Sigmoid colon (tissue), 4 donors: ENCODE data around the gene C11orf42.

Experiments used
- EP300 ChIP-seq, 4 donors: sonication (generic); formaldehyde crosslinking; IDR thresholded peaks; one replicate each; pipeline ENCODE4 v1.6.1; 2017; ENCODE audit warnings: antibody characterized with exemption in 4 of 4
- POLR2A ChIP-seq, 2 donors: fragments of 450-650 bp; IDR thresholded peaks; one replicate each; pipeline ENCODE4 v1.6.1; 2016; ENCODE audit warnings: antibody characterized with exemption in 2 of 2, mild to moderate bottlenecking in 2 of 2, moderate library complexity in 2 of 2
- POLR2AphosphoS5 ChIP-seq, 4 donors: sonication (generic); formaldehyde crosslinking; IDR thresholded peaks; one replicate each; pipeline ENCODE4 v1.6.1; 2017; ENCODE audit warnings: antibody characterized with exemption in 4 of 4
- TF ChIP-seq, protein P1 (sequence below), 4 experiments: fragments of 450-650 bp in 3 of 4; fragments of 200-600 bp in 1 of 4; IDR thresholded peaks; one replicate each; pipeline ENCODE4 v1.5.1; 2016 to 2019; ENCODE audit warnings: antibody characterized with exemption in 4 of 4, mild to moderate bottlenecking in 3 of 4, moderate library complexity in 2 of 4

DNA sequence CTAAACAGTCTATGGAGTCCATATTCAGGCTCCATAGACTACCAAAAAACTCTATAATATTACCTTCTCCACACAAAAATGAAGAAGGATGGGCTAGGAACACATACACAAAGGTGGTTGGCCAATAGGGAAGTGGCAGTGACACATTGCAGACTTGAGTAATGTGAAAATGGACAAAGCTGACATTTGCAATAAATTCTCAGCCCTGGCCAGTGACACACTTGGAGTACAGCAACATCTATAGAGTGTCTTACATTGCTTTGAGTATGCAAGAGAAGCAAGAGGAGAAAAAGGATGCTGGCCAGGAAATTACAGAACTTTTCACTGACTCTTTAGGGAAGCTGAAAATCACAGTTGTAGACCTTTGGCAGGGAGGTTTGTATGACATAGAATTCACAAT lies 13.6 kb upstream of the C11orf42 start:
- no peak for TF ChIP-seq POLR2AphosphoS5 (IDR thresholded peaks at IDR 0.05)
- TF ChIP-seq POLR2A (IDR thresholded peaks at IDR 0.05) = no peak
- TF ChIP-seq, protein P1, sequence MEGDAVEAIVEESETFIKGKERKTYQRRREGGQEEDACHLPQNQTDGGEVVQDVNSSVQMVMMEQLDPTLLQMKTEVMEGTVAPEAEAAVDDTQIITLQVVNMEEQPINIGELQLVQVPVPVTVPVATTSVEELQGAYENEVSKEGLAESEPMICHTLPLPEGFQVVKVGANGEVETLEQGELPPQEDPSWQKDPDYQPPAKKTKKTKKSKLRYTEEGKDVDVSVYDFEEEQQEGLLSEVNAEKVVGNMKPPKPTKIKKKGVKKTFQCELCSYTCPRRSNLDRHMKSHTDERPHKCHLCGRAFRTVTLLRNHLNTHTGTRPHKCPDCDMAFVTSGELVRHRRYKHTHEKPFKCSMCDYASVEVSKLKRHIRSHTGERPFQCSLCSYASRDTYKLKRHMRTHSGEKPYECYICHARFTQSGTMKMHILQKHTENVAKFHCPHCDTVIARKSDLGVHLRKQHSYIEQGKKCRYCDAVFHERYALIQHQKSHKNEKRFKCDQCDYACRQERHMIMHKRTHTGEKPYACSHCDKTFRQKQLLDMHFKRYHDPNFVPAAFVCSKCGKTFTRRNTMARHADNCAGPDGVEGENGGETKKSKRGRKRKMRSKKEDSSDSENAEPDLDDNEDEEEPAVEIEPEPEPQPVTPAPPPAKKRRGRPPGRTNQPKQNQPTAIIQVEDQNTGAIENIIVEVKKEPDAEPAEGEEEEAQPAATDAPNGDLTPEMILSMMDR (IDR thresholded peaks at IDR 0.05) = no peak
- TF ChIP-seq EP300 (IDR thresholded peaks at IDR 0.05) = no peak
